GM18519 (cell line): ENCODE data around the gene LRRC15.
A peak's percentile ranks its signal among the peaks of the same experiment; 100 is the strongest.

Experiments used
- ATAC-seq: cut with Tn5 transposase; IDR thresholded peaks from one replicate; pipeline ENCODE4 v1.9.1; 2021; ENCODE audit warnings: mild to moderate bottlenecking, moderate library complexity; ENCODE audit not compliant: unreplicated experiment, low FRiP score

LRRC15 gene

GRCh38 chr3:194321693-194322640, 47.6 kb downstream of the LRRC15 start:
- no peak for ATAC-seq

GRCh38 chr3:194320744-194321243, 48.7 kb downstream of the LRRC15 start:
- ATAC-seq = no peak

GRCh38 chr3:194320100-194320499, 49.4 kb downstream of the LRRC15 start:
- no peak for ATAC-seq

- no peak for ATAC-seq
These were observed 50.9 kb downstream of the LRRC15 start for GRCh38 chr3:194318511-194319161.

GRCh38 chr3:194316918-194317317, 52.6 kb downstream of the LRRC15 start:
- ATAC-seq = no peak

GRCh38 chr3:194315965-194316361, 53.6 kb downstream of the LRRC15 start:
- ATAC-seq = no peak

GRCh38 chr3:194315088-194315964, 54.2 kb downstream of the LRRC15 start:
- ATAC-seq = peak; percentile 81

- no peak for ATAC-seq
These were observed 55.0 kb downstream of the LRRC15 start for GRCh38 chr3:194314388-194315068.

- no peak for ATAC-seq
These were observed 55.8 kb downstream of the LRRC15 start for GRCh38 chr3:194313560-194314387.

GRCh38 chr3:194312743-194313281, 56.7 kb downstream of the LRRC15 start:
- ATAC-seq = no peak

GRCh38 chr3:194312186-194312742, 57.3 kb downstream of the LRRC15 start:
- no peak for ATAC-seq

GRCh38 chr3:194311000-194311399, 58.5 kb downstream of the LRRC15 start:
- no peak for ATAC-seq

GRCh38 chr3:194310060-194310835, 59.3 kb downstream of the LRRC15 start:
- no peak for ATAC-seq

GRCh38 chr3:194308601-194309449, 60.7 kb downstream of the LRRC15 start:
- ATAC-seq = no peak

- no peak for ATAC-seq
These were observed 61.7 kb downstream of the LRRC15 start for GRCh38 chr3:194307849-194308248.

- ATAC-seq = no peak
These were observed 62.5 kb downstream of the LRRC15 start for GRCh38 chr3:194306771-194307640.
